Natural killer cell (primary cell): ENCODE data around the gene DOC2B. TPM values are rescaled to one million over a fixed set of nuclear protein-coding genes. Genes with fewer than 3 reads are reported as not detected.
"Not testable (repeated sequence)": the region's sequence is repeated elsewhere in the genome, so short reads cannot be mapped to it uniquely, and the experiment has no call there.

Experiments
- ATAC-seq, 3 donors: fragments of 150-1000 bp in 2 of 3; fragments of 200-7000 bp in 1 of 3; cut with Tn5 transposase; 1 replicate in 1 of 3; 2 replicates in 2 of 3; pipeline ENCODE4 v1.10.0; 2021; ENCODE audit warnings: mild to moderate bottlenecking in 2 of 3, moderate library complexity in 2 of 3
- DNase-seq, 2 donors: peaks; one replicate each; pipeline versions ENCODE4 v3.0.0 to v3.0.0-alpha.2; 2013 to 2021; ENCODE audit warnings: mixed read lengths in 1 of 2
- H3K27ac ChIP-seq: one replicate; pipeline ENCODE4 v1.5.1; 2013; ENCODE audit warnings: mild to moderate bottlenecking, low read length
- H3K27me3 ChIP-seq: one replicate; pipeline ENCODE4 v1.6.1; 2013; ENCODE audit warnings: low read length; ENCODE audit not compliant: control insufficient read depth, insufficient read depth
- H3K36me3 ChIP-seq: one replicate; pipeline ENCODE4 v1.6.1; 2013; ENCODE audit warnings: low read length; ENCODE audit not compliant: control insufficient read depth, insufficient read depth
- H3K4me1 ChIP-seq: one replicate; pipeline ENCODE4 v1.6.1; 2013; ENCODE audit warnings: low read length; ENCODE audit not compliant: control insufficient read depth, insufficient read depth
- H3K4me3 ChIP-seq: one replicate; pipeline ENCODE4 v1.5.1; 2013; ENCODE audit warnings: low read length
- H3K9me3 ChIP-seq: one replicate; pipeline ENCODE4 v1.6.1; 2013; ENCODE audit warnings: low read length; ENCODE audit not compliant: control insufficient read depth, insufficient read depth
- H3K27ac Mint-ChIP-seq, 2 donors: one replicate each; pipeline ENCODE4 v1.8.0; 2022; ENCODE audit warnings: mild to moderate bottlenecking in 2 of 2, mixed read lengths in 2 of 2, moderate library complexity in 1 of 2
- H3K27me3 Mint-ChIP-seq, 2 donors: one replicate each; pipeline ENCODE4 v1.8.0; 2022; ENCODE audit warnings: low read depth in 2 of 2, mixed read lengths in 2 of 2
- H3K36me3 Mint-ChIP-seq: one replicate; pipeline ENCODE4 v1.8.0; 2022; ENCODE audit warnings: mixed read lengths
- H3K4me1 Mint-ChIP-seq, 2 donors: one replicate each; pipeline ENCODE4 v1.8.0; 2022; ENCODE audit warnings: mixed read lengths in 2 of 2
- H3K4me3 Mint-ChIP-seq: one replicate; pipeline ENCODE4 v1.8.0; 2022; ENCODE audit warnings: mild to moderate bottlenecking, moderate library complexity, mixed read lengths
- H3K9me3 Mint-ChIP-seq, 2 donors: one replicate each; pipeline ENCODE4 v1.8.0; 2022; ENCODE audit warnings: mixed read lengths in 2 of 2
- WGBS: methylation state at CpG from one replicate; pipeline ENCODE4 v1.1.7; 2013; ENCODE audit warnings: missing lambda C conversion rate; ENCODE audit not compliant: insufficient coverage; 5-methylcytosine and 5-hydroxymethylcytosine counted together
- intact Hi-C: fragments of 100-400 bp; cut with micrococcal nuclease; formaldehyde crosslinking; loops from one replicate; pipeline ENCODE4 v1.14.2; 2022
- total RNA-seq, 4 donors: library from RNA; stranded (reverse); fragments of 120-200 nt in 1 of 4; gene quantifications; one replicate each; pipeline versions ENCODE4 v1.2.3 to v1.2.4, GENCODE V29; 2013 to 2022
- TF ChIP-seq, protein P1 (sequence below): fragments of 200-600 bp; IDR thresholded peaks from one replicate; pipeline ENCODE4 v1.8.0; 2022; ENCODE audit warnings: antibody characterized with exemption

DOC2B gene
- total RNA-seq, 3 donors from 2014 or later (not counting 1 experiment from before 2014, with no cell fraction given), result 0.07 to 0.20 TPM; not detected in 1

GRCh38 chr17:208429-208828 lies 27.0 kb upstream of the DOC2B start:
- no peaks in the 10 kb centered on the region for H3K9me3 ChIP-seq
- WGBS, result 83% methylated on average over 5 of the region's 8 CpGs
- Mint-ChIP-seq H3K27me3 (peaks cover 6 to 7% of the 10 kb centered on the region in 2 donors), H3K4me3 (no peak overlapping the region), H3K27ac (no peak overlapping the region), H3K9me3 (peaks cover 2 to 5% of the 10 kb centered on the region in 2 donors), H3K4me1 (no peaks in the 10 kb centered on the region), H3K36me3 (no peaks in the 10 kb centered on the region)
- no peaks in the 10 kb centered on the region for H3K4me1 ChIP-seq
- no peak overlapping the region for H3K27ac ChIP-seq
- no peaks in the 10 kb centered on the region for H3K36me3 ChIP-seq
- H3K27me3 ChIP-seq, result peaks cover 6% of the 10 kb centered on the region
- H3K4me3 ChIP-seq, result no peak overlapping the region
- no peak for DNase-seq
- no peak for ATAC-seq
- TF ChIP-seq, protein P1, sequence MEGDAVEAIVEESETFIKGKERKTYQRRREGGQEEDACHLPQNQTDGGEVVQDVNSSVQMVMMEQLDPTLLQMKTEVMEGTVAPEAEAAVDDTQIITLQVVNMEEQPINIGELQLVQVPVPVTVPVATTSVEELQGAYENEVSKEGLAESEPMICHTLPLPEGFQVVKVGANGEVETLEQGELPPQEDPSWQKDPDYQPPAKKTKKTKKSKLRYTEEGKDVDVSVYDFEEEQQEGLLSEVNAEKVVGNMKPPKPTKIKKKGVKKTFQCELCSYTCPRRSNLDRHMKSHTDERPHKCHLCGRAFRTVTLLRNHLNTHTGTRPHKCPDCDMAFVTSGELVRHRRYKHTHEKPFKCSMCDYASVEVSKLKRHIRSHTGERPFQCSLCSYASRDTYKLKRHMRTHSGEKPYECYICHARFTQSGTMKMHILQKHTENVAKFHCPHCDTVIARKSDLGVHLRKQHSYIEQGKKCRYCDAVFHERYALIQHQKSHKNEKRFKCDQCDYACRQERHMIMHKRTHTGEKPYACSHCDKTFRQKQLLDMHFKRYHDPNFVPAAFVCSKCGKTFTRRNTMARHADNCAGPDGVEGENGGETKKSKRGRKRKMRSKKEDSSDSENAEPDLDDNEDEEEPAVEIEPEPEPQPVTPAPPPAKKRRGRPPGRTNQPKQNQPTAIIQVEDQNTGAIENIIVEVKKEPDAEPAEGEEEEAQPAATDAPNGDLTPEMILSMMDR, result no peak
- intact Hi-C loops, result no loop called here

DNA sequence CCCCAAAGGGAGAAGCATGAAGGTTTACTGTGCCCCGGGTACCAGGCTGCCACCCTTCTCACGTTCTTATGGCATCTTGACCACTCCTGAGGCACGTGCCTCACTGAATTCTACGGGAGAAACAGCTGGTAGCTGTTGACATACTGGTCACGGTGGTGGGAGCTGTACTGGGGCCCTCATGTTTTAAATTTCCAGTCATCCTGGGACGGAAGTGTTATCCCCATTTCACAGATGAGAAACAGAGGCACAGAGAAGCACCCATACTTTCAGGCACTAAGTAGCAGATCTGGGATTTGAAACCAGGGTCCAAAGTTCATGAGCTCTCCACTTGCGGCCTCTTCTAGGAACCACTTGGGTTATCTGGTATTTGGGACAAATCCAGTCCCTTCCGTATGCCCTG lies 26.3 kb upstream of the DOC2B start:
- intact Hi-C loops, result no loop called here
- H3K27me3 ChIP-seq, result peaks cover 6% of the 10 kb centered on the region
- no peaks in the 10 kb centered on the region for H3K36me3 ChIP-seq
- peaks cover 6 to 7% of the 10 kb centered on the region in 2 donors for H3K27me3 Mint-ChIP-seq
- H3K27ac Mint-ChIP-seq, result no peak overlapping the region
- H3K4me3 Mint-ChIP-seq, result no peak overlapping the region
- H3K27ac ChIP-seq, result no peak overlapping the region
- H3K4me3 ChIP-seq, result no peak overlapping the region
- no peak for ATAC-seq
- no peaks in the 10 kb centered on the region for H3K9me3 ChIP-seq
- H3K36me3 Mint-ChIP-seq, result no peaks in the 10 kb centered on the region
- H3K4me1 ChIP-seq, result no peaks in the 10 kb centered on the region
- no peaks in the 10 kb centered on the region for H3K4me1 Mint-ChIP-seq
- no peak for DNase-seq
- TF ChIP-seq, protein P1, result no peak
- 87% methylated on average over 8 of the region's 8 CpGs for WGBS
- H3K9me3 Mint-ChIP-seq, result peaks cover 2 to 5% of the 10 kb centered on the region in 2 donors

GRCh38 chr17:206941-207560 lies 25.6 kb upstream of the DOC2B start:
- Mint-ChIP-seq H3K9me3 (peaks cover 2 to 5% of the 10 kb centered on the region in 2 donors), H3K4me1 (no peaks in the 10 kb centered on the region), H3K27ac (no peak overlapping the region), H3K27me3 (peaks cover 6 to 7% of the 10 kb centered on the region in 2 donors), H3K4me3 (no peak overlapping the region), H3K36me3 (no peaks in the 10 kb centered on the region)
- TF ChIP-seq, protein P1, result no peak
- H3K4me3 ChIP-seq, result no peak overlapping the region
- intact Hi-C loops, result no loop called here
- WGBS, result 95% methylated on average over 37 of the region's 37 CpGs
- H3K9me3 ChIP-seq, result no peaks in the 10 kb centered on the region
- H3K36me3 ChIP-seq, result no peaks in the 10 kb centered on the region
- no peak for DNase-seq
- ATAC-seq, result no peak
- H3K27ac ChIP-seq, result no peak overlapping the region
- peaks cover 6% of the 10 kb centered on the region for H3K27me3 ChIP-seq
- no peaks in the 10 kb centered on the region for H3K4me1 ChIP-seq

GRCh38 chr17:206484-206883 lies 25.0 kb upstream of the DOC2B start:
- not testable (repeated sequence) for H3K9me3 Mint-ChIP-seq
- 94% methylated on average over 27 of the region's 27 CpGs for WGBS

More at GRCh38 chr17:206484-206883, 25.0 kb upstream of the DOC2B start:
- H3K36me3 Mint-ChIP-seq, intact Hi-C loops, H3K4me3 Mint-ChIP-seq, ATAC-seq, H3K9me3 ChIP-seq, H3K27ac ChIP-seq, H3K4me1 ChIP-seq, H3K4me3 ChIP-seq, H3K27me3 Mint-ChIP-seq, H3K4me1 Mint-ChIP-seq, H3K27me3 ChIP-seq, DNase-seq, H3K36me3 ChIP-seq, H3K27ac Mint-ChIP-seq: not testable (repeated sequence)
